GM23338 (cell line): ENCODE data around the gene CETN1. TPM values are rescaled to one million over a fixed set of nuclear protein-coding genes. Genes with fewer than 3 reads are reported as not detected.
A peak's percentile ranks its signal among the peaks of the same experiment; 100 is the strongest.

Experiments used
- ATAC-seq: fragments of 200-7000 bp; cut with Tn5 transposase; 3 replicates; pipeline ENCODE4 v1.9.1; 2020
- DNase-seq: peaks from one replicate; pipeline ENCODE4 v3.0.0-alpha.2; 2015; ENCODE audit warnings: low spot score
- H2AFZ ChIP-seq: fragments of 200-600 bp; sonication (generic); 2 replicates; pipeline ENCODE4 v1.8.0; 2016; ENCODE audit warnings: antibody characterized with exemption, mild to moderate bottlenecking, moderate library complexity
- H3F3A ChIP-seq: fragments of 200-600 bp; sonication (generic); replicated peaks from 2 replicates; pipeline ENCODE4 v1.8.0; 2017; ENCODE audit warnings: antibody characterized with exemption, mixed run types, low read depth
- H3K27ac ChIP-seq: fragments of 200-600 bp; sonication (generic); 2 replicates; pipeline ENCODE4 v1.6.1; 2016; ENCODE audit warnings: low read depth
- H3K27me3 ChIP-seq: fragments of 200-600 bp; sonication (generic); 2 replicates; pipeline ENCODE4 v1.8.0; 2016; ENCODE audit warnings: mild to moderate bottlenecking, mixed run types, moderate library complexity; ENCODE audit not compliant: insufficient read depth
- H3K36me3 ChIP-seq: fragments of 200-600 bp; sonication (generic); 2 replicates; pipeline ENCODE4 v1.8.0; 2016; ENCODE audit warnings: mild to moderate bottlenecking; ENCODE audit not compliant: insufficient read depth
- H3K4me1 ChIP-seq: fragments of 200-600 bp; sonication (generic); 2 replicates; pipeline ENCODE4 v1.8.0; 2016; ENCODE audit warnings: mild to moderate bottlenecking, moderate library complexity; ENCODE audit not compliant: insufficient read depth
- H3K4me2 ChIP-seq: fragments of 200-600 bp; sonication (generic); 2 replicates; pipeline ENCODE4 v1.7.1; 2017; ENCODE audit warnings: mixed run types
- H3K4me3 ChIP-seq: fragments of 200-600 bp; sonication (generic); 2 replicates; pipeline ENCODE4 v1.6.1; 2016; ENCODE audit warnings: mixed run types
- H3K79me2 ChIP-seq: fragments of 200-600 bp; sonication (generic); replicated peaks from 2 replicates; pipeline ENCODE4 v1.8.0; 2017; ENCODE audit warnings: mild to moderate bottlenecking; ENCODE audit not compliant: insufficient read depth
- H3K9me2 ChIP-seq: fragments of 200-600 bp; sonication (generic); 2 replicates; pipeline ENCODE4 v1.8.0; 2017; ENCODE audit not compliant: insufficient read depth
- H4K20me1 ChIP-seq: fragments of 200-600 bp; sonication (generic); replicated peaks from 2 replicates; pipeline ENCODE4 v1.8.0; 2017; ENCODE audit warnings: mild to moderate bottlenecking; ENCODE audit not compliant: insufficient read depth
- H3K27ac Mint-ChIP-seq: 2 replicates; pipeline ENCODE4 v1.8.0; 2020; ENCODE audit warnings: inconsistent platforms, mild to moderate bottlenecking, moderate library complexity, mixed read lengths
- H3K27me3 Mint-ChIP-seq: 3 replicates; pipeline ENCODE4 v1.8.0; 2022; ENCODE audit warnings: low read depth, mild to moderate bottlenecking, moderate library complexity, mixed read lengths, inconsistent platforms; ENCODE audit not compliant: insufficient read depth, poor library complexity
- H3K36me3 Mint-ChIP-seq: 3 replicates; pipeline ENCODE4 v1.8.0; 2021; ENCODE audit warnings: low read depth, mild to moderate bottlenecking, inconsistent platforms, moderate library complexity, mixed read lengths
- H3K4me1 Mint-ChIP-seq: 3 replicates; pipeline ENCODE4 v1.8.0; 2020; ENCODE audit warnings: mild to moderate bottlenecking, inconsistent platforms, mixed read lengths
- H3K4me3 Mint-ChIP-seq: 3 replicates; pipeline ENCODE4 v1.8.0; 2021; ENCODE audit warnings: moderate library complexity, mild to moderate bottlenecking, inconsistent platforms, mixed read lengths
- H3K9me3 Mint-ChIP-seq: 3 replicates; pipeline ENCODE4 v1.8.0; 2020; ENCODE audit warnings: moderate library complexity, mild to moderate bottlenecking, inconsistent platforms, mixed read lengths
- CREB1 ChIP-seq: fragments of 250-450 bp; sonication (Bioruptor Pico); IDR thresholded peaks from 2 replicates; pipeline ENCODE4 v1.5.0; 2020; ENCODE audit warnings: low read depth, mild to moderate bottlenecking, moderate library complexity
- ETS1 ChIP-seq: IDR thresholded peaks from 2 replicates; pipeline ENCODE4 v1.6.1; 2016; ENCODE audit warnings: antibody characterized with exemption
- EZH2 ChIP-seq: fragments of 200-600 bp; sonication (generic); IDR thresholded peaks from one replicate; pipeline ENCODE4 v1.8.0; 2017; ENCODE audit warnings: antibody characterized with exemption, mild to moderate bottlenecking, low read depth; ENCODE audit not compliant: unreplicated experiment
- POLR2AphosphoS5 ChIP-seq: IDR thresholded peaks from 2 replicates; pipeline ENCODE4 v1.6.1; 2016; ENCODE audit warnings: antibody characterized with exemption, low read depth
- ZNF114 ChIP-seq: fragments of 250-450 bp; sonication (Bioruptor Pico); IDR thresholded peaks from 2 replicates; pipeline ENCODE4 v1.5.0; 2020; ENCODE audit warnings: mild to moderate bottlenecking, moderate library complexity
- polyA plus RNA-seq: library from polyadenylated mRNA; unstranded; fragments of >200 nt; fragmentation: Nextera tagmentation; extraction: Ambion mirVana; gene quantifications from 2 replicates; pipeline ENCODE4 v1.2.1, GENCODE V29; 2016
- total RNA-seq: library from RNA; depleted of rRNA; stranded (reverse); fragments of >200 nt; shearing (Covaris generic); gene quantifications from 2 replicates; pipeline ENCODE4 v1.2.3, GENCODE V29; 2014
- TF ChIP-seq, protein P1 (sequence below): fragments of 250-450 bp; sonication (Bioruptor Pico); IDR thresholded peaks from 2 replicates; pipeline ENCODE4 v1.5.0; 2020; ENCODE audit warnings: mild to moderate bottlenecking, moderate library complexity

The CETN1 gene
- total and polyA plus RNA-seq, 2 experiments from 2014 or later: not detected

DNA sequence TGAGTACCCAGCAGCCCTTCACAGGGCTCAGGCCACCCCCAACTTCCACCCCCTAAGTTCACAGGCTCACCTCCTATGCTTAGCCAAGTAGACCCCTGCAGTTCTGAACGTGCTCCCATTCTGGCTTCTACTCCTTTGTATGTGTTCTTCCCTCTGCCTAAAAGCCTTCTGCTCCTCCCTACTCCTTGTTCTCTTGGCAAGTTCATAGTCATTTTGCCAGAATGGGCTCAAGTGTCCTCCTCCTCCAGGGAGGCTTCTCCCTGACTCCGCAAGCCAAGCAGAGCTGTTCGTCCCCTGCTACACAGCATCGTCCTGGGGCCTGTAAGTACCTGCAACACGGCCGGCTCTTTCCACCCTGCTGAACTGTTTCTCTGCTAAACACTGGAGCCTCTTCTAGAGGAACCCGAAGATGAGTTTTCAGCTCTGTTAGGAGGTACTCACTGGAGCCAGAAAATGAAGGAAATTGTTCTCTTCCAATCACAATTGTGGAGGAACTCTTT lies 14.6 kb upstream of the CETN1 start:
- Histone ChIP-seq H3K9me2 (no peaks in the 10 kb centered on the region), H3K79me2 (no peaks in the 10 kb centered on the region), H3K4me2 (no peak overlapping the region), H4K20me1 (no peaks in the 10 kb centered on the region), H3K4me1 (no peaks in the 10 kb centered on the region), H3K36me3 (no peaks in the 10 kb centered on the region), H2AFZ (peak overlapping the region; percentile 79; the same call in 1 of the 2 replicates), H3F3A (no peaks in the 10 kb centered on the region), H3K27ac (no peak overlapping the region), H3K4me3 (no peak overlapping the region), H3K27me3 (no peaks in the 10 kb centered on the region)
- Mint-ChIP-seq H3K27me3 (no peaks in the 10 kb centered on the region), H3K4me1 (no peaks in the 10 kb centered on the region; the same call in 2 of the 3 replicates), H3K9me3 (peaks cover 10% of the 10 kb centered on the region; the same call in 1 of the 3 replicates), H3K36me3 (no peaks in the 10 kb centered on the region), H3K27ac (no peak overlapping the region; the same call in 1 of the 2 replicates), H3K4me3 (no peak overlapping the region; the same call in 2 of the 3 replicates)
- no peak; the same call in 2 of the 3 replicates for ATAC-seq
- no peak for DNase-seq
- TF ChIP-seq, protein P1, sequence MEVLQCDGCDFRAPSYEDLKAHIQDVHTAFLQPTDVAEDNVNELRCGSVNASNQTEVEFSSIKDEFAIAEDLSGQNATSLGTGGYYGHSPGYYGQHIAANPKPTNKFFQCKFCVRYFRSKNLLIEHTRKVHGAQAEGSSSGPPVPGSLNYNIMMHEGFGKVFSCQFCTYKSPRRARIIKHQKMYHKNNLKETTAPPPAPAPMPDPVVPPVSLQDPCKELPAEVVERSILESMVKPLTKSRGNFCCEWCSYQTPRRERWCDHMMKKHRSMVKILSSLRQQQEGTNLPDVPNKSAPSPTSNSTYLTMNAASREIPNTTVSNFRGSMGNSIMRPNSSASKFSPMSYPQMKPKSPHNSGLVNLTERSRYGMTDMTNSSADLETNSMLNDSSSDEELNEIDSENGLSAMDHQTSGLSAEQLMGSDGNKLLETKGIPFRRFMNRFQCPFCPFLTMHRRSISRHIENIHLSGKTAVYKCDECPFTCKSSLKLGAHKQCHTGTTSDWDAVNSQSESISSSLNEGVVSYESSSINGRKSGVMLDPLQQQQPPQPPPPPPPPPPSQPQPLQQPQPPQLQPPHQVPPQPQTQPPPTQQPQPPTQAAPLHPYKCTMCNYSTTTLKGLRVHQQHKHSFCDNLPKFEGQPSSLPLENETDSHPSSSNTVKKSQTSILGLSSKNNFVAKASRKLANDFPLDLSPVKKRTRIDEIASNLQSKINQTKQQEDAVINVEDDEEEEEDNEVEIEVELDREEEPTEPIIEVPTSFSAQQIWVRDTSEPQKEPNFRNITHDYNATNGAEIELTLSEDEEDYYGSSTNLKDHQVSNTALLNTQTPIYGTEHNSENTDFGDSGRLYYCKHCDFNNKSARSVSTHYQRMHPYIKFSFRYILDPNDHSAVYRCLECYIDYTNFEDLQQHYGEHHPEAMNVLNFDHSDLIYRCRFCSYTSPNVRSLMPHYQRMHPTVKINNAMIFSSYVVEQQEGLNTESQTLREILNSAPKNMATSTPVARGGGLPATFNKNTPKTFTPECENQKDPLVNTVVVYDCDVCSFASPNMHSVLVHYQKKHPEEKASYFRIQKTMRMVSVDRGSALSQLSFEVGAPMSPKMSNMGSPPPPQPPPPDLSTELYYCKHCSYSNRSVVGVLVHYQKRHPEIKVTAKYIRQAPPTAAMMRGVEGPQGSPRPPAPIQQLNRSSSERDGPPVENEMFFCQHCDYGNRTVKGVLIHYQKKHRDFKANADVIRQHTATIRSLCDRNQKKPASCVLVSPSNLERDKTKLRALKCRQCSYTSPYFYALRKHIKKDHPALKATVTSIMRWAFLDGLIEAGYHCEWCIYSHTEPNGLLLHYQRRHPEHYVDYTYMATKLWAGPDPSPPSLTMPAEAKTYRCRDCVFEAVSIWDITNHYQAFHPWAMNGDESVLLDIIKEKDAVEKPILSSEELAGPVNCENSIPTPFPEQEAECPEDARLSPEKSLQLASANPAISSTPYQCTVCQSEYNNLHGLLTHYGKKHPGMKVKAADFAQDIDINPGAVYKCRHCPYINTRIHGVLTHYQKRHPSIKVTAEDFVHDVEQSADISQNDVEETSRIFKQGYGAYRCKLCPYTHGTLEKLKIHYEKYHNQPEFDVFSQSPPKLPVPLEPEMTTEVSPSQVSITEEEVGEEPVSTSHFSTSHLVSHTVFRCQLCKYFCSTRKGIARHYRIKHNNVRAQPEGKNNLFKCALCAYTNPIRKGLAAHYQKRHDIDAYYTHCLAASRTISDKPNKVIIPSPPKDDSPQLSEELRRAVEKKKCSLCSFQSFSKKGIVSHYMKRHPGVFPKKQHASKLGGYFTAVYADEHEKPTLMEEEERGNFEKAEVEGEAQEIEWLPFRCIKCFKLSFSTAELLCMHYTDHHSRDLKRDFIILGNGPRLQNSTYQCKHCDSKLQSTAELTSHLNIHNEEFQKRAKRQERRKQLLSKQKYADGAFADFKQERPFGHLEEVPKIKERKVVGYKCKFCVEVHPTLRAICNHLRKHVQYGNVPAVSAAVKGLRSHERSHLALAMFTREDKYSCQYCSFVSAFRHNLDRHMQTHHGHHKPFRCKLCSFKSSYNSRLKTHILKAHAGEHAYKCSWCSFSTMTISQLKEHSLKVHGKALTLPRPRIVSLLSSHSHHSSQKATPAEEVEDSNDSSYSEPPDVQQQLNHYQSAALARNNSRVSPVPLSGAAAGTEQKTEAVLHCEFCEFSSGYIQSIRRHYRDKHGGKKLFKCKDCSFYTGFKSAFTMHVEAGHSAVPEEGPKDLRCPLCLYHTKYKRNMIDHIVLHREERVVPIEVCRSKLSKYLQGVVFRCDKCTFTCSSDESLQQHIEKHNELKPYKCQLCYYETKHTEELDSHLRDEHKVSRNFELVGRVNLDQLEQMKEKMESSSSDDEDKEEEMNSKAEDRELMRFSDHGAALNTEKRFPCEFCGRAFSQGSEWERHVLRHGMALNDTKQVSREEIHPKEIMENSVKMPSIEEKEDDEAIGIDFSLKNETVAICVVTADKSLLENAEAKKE: no peak
- TF ChIP-seq ETS1: no peak
- no peak for TF ChIP-seq CREB1 (CRISPR knock-in tag)
- TF ChIP-seq ZNF114: no peak
- no peak for TF ChIP-seq POLR2AphosphoS5
- no peak for TF ChIP-seq EZH2
